Spleen (tissue), 11 donors: ENCODE measurements around the gene PLXND1. TPM values are rescaled to one million over a fixed set of nuclear protein-coding genes. Genes with fewer than 3 reads are reported as not detected.

Source experiments
- DNase-seq: peaks from one replicate; pipeline ENCODE4 v3.0.0-alpha.2; 2020
- H3K27ac ChIP-seq, 8 donors: fragments of 200-600 bp; sonication (generic) in 7 of 8; 1 replicate in 4 of 8; 2 replicates in 4 of 8; pipeline versions ENCODE4 v1.5.0 to v1.8.0; 2016 to 2021; ENCODE audit warnings: inconsistent platforms in 4 of 8, mild to moderate bottlenecking in 4 of 8, moderate library complexity in 1 of 8
- H3K27me3 ChIP-seq, 7 donors: fragments of 200-600 bp; sonication (generic) in 6 of 7; replicated peaks in 1 of 7; 1 replicate in 4 of 7; 2 replicates in 3 of 7; pipeline versions ENCODE4 v1.5.0 to v1.8.0; 2016 to 2021; ENCODE audit warnings: inconsistent platforms in 3 of 7, mild to moderate bottlenecking in 1 of 7
- H3K36me3 ChIP-seq, 6 donors: fragments of 200-600 bp; sonication (generic) in 5 of 6; 1 replicate in 4 of 6; 2 replicates in 2 of 6; pipeline versions ENCODE4 v1.5.0 to v1.8.0; 2016 to 2021; ENCODE audit warnings: inconsistent platforms in 2 of 6
- H3K4me1 ChIP-seq, 6 donors: fragments of 200-600 bp; sonication (generic) in 5 of 6; 1 replicate in 3 of 6; 2 replicates in 3 of 6; pipeline versions ENCODE4 v1.5.0 to v1.8.0; 2016 to 2021; ENCODE audit warnings: inconsistent platforms in 3 of 6
- H3K4me3 ChIP-seq, 8 donors: fragments of 200-600 bp; sonication (generic) in 7 of 8; 1 replicate in 4 of 8; 2 replicates in 4 of 8; pipeline versions ENCODE4 v1.5.0 to v1.8.0; 2016 to 2021; ENCODE audit warnings: inconsistent platforms in 4 of 8, mild to moderate bottlenecking in 4 of 8, moderate library complexity in 2 of 8
- H3K9me3 ChIP-seq, 8 donors: fragments of 200-600 bp; sonication (generic) in 7 of 8; 1 replicate in 4 of 8; 2 replicates in 4 of 8; pipeline versions ENCODE4 v1.5.0 to v1.8.0; 2016 to 2021; ENCODE audit warnings: inconsistent platforms in 4 of 8
- CTCF ChIP-seq, 11 experiments: fragments of 200-600 bp in 7 of 11; fragments of 450-650 bp in 4 of 11; sonication (generic) in 4 of 11; IDR thresholded peaks in 8 of 11; conservative IDR thresholded peaks in 3 of 11; 1 replicate in 7 of 11; 2 replicates in 4 of 11; pipeline versions ENCODE4 v1.4.0 to v1.8.0; 2016 to 2021; ENCODE audit warnings: antibody characterized with exemption in 11 of 11, inconsistent platforms in 4 of 11, mild to moderate bottlenecking in 1 of 11
- POLR2A ChIP-seq, 3 donors: fragments of 450-650 bp; IDR thresholded peaks; one replicate each; pipeline ENCODE4 v1.5.1; 2017; ENCODE audit warnings: antibody characterized with exemption in 3 of 3, mild to moderate bottlenecking in 1 of 3
- POLR2AphosphoS5 ChIP-seq, 3 donors: sonication (generic); formaldehyde crosslinking; IDR thresholded peaks; one replicate each; pipeline ENCODE4 v1.5.1; 2017; ENCODE audit warnings: antibody characterized with exemption in 3 of 3
- WGBS, 5 donors: extraction: QIAGEN DNeasy Blood & Tissue Kit in 3 of 5; methylation state at CpG; one replicate each; pipeline versions ENCODE4 v1.1.5 to v1.1.7; 2013 to 2018; 5-methylcytosine and 5-hydroxymethylcytosine counted together
- intact Hi-C: fragments of 100-400 bp; cut with DNase I; formaldehyde crosslinking; loops from one replicate; pipeline ENCODE4 v1.15.0; 2023; ENCODE audit warnings: low total_unique reads
- polyA plus RNA-seq, 3 donors: library from polyadenylated mRNA; stranded (reverse); fragments of 200-250 nt; gene quantifications; one replicate each; pipeline ENCODE4 v1.2.1, GENCODE V29; 2013
- total RNA-seq, 7 donors: library from RNA; depleted of rRNA in 3 of 7; stranded (reverse); fragments of >200 nt in 3 of 7; fragmentation: NEBNext Ultra II Directional in 4 of 7; extraction: Animal tissue kit (Norgen Biotek cat#: 25700) in 4 of 7; gene quantifications; one replicate each; pipeline versions ENCODE4 v1.1.0 to v1.2.1, GENCODE V29; 2016 to 2021
- donor health status: healthy with polysubstance abuse.
- donor health status: DM: no; HTN: no; CAD: no; lungs with moderate emphysema.
- donor health status: DM: no; HTN: no; CAD: no.
- donor health status: Bipolar disorder and iron deficiency.
- donor health status: healthy.
- donor health status: DM: no; HTN: no; CAD: no.
- donor health status: DM: yes; HTN: yes; CAD: no.

Gene PLXND1
- total and polyA plus RNA-seq, 10 donors = 44.4 to 238 (median 164) TPM

GRCh38 chr3:129561619-129562248 is 44.7 kb downstream of the PLXND1 start:
- H3K4me1 ChIP-seq = peaks cover 15 to 97% (median 61%) of the 10 kb centered on the region in 6 donors
- peaks cover 0 to 100% (median 41%) of the 10 kb centered on the region in 6 donors for H3K36me3 ChIP-seq
- peak overlapping the region in 7 of 8 donors; percentile 67 to 79 (median 72) for H3K27ac ChIP-seq

GRCh38 chr3:129560911-129561594 is 45.4 kb downstream of the PLXND1 start:
- H3K36me3 ChIP-seq = peaks cover 0 to 100% (median 44%) of the 10 kb centered on the region in 6 donors
- H3K27me3 ChIP-seq = no peaks in the 10 kb centered on the region
- H3K27ac ChIP-seq = peak overlapping the region in 7 of 8 donors; percentile 67 to 79 (median 72)
- no peak for TF ChIP-seq CTCF (IDR thresholded peaks at IDR 0.05 in 8 of 11, conservative IDR thresholded peaks at IDR 0.05 in 3 of 11)
- TF ChIP-seq POLR2AphosphoS5 (IDR thresholded peaks at IDR 0.05) = peak; percentile 59 to 87 (median 81)
- DNase-seq = peak; percentile 88
- 43 to 49% (median 45%) methylated on average over 13 to 18 of the region's 18 CpGs for WGBS, 5 donors
- intact Hi-C loops = no loop called here
- peaks cover 15 to 93% (median 59%) of the 10 kb centered on the region in 6 donors for H3K4me1 ChIP-seq
- no peak overlapping the region for H3K4me3 ChIP-seq
- H3K9me3 ChIP-seq = no peaks in the 10 kb centered on the region

More at GRCh38 chr3:129561619-129562248, 44.7 kb downstream of the PLXND1 start:
- H3K9me3 ChIP-seq = no peaks in the 10 kb centered on the region
- intact Hi-C loops = no loop called here
- WGBS, 5 donors = 66 to 88% (median 81%) methylated on average over 16 to 18 of the region's 18 CpGs
- TF ChIP-seq POLR2A (IDR thresholded peaks at IDR 0.05) = no peak
- TF ChIP-seq POLR2AphosphoS5 (IDR thresholded peaks at IDR 0.05) = no peak
- no peak for TF ChIP-seq CTCF (IDR thresholded peaks at IDR 0.05 in 8 of 11, conservative IDR thresholded peaks at IDR 0.05 in 3 of 11)
- no peak overlapping the region for H3K4me3 ChIP-seq
- no peak for DNase-seq
- H3K27me3 ChIP-seq = no peaks in the 10 kb centered on the region

DNA sequence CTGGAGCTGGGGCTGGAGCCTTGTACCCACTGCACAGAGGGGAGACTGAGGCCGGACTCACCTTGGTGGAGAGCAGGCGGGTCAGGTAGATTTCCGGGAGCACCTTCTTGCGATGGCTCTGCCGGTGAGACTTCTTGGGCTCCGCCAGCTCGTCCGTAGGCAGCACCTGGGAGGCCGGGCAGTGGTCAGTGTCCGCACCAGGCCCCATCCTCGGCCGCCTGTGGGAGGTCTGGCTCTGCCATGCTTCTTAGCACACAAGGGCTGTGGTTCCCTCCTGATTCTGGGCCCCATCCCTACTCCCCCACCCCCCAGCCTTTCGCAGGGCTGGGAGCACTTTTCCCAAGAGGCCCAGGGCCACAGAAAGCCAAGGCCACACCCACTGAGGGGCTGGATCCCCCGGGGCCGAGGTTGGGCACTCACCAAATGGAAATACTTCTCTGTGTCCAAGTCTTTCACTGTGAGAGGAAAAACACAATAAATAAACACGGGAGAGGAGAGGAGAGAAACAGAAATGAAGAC is 46.1 kb downstream of the PLXND1 start:
- Histone ChIP-seq H3K9me3 (no peaks in the 10 kb centered on the region), H3K4me3 (no peak overlapping the region), H3K27ac (peak overlapping the region in 7 of 8 donors; percentile 67 to 79 (median 72)), H3K27me3 (no peaks in the 10 kb centered on the region), H3K4me1 (peaks cover 15 to 99% (median 61%) of the 10 kb centered on the region in 6 donors), H3K36me3 (peaks cover 0 to 100% (median 42%) of the 10 kb centered on the region in 6 donors)
- intact Hi-C loops = no loop called here
- no peak for TF ChIP-seq POLR2AphosphoS5 (IDR thresholded peaks at IDR 0.05)
- TF ChIP-seq POLR2A (IDR thresholded peaks at IDR 0.05) = no peak
- TF ChIP-seq CTCF (IDR thresholded peaks at IDR 0.05 in 8 of 11, conservative IDR thresholded peaks at IDR 0.05 in 3 of 11) = no peak
- 63 to 81% (median 74%) methylated on average over 11 to 16 of the region's 16 CpGs for WGBS, 5 donors
- peak; percentile 75 for DNase-seq
